ENCODE results near the gene LYPD4.
"Not testable (repeated sequence)": the region's sequence is repeated elsewhere in the genome, so short reads cannot be mapped to it uniquely, and the experiment has no call there.

GRCh38 chr19:41875973-41876372 lies 31.5 kb upstream of the LYPD4 start:
- not testable (repeated sequence) for TF ChIP-seq CTCF (IDR thresholded peaks at IDR 0.05); EZH2 (IDR thresholded peaks at IDR 0.05; ENCODE audit: borderline replicate concordance, insufficient read depth, low read depth, low read length, poor library complexity, severe bottlenecking)
